Peyer's patch (tissue), 4 donors: ENCODE data around the gene NTRK2.

Experiments
- CTCF ChIP-seq, 6 experiments: fragments of 450-650 bp in 4 of 6; fragments of 200-600 bp in 2 of 6; sonication (generic) in 1 of 6; IDR thresholded peaks; one replicate each; pipeline ENCODE4 v1.5.1; 2017 to 2019; ENCODE audit warnings: antibody characterized with exemption in 6 of 6, mild to moderate bottlenecking in 3 of 6, moderate library complexity in 1 of 6
- POLR2A ChIP-seq, 2 donors: fragments of 450-650 bp; IDR thresholded peaks; one replicate each; pipeline ENCODE4 v1.5.1; 2017; ENCODE audit warnings: antibody characterized with exemption in 2 of 2, mild to moderate bottlenecking in 2 of 2, moderate library complexity in 2 of 2

GRCh38 chr9:84841931-84842330 lies 172.4 kb downstream of the NTRK2 start:
- TF ChIP-seq CTCF (IDR thresholded peaks at IDR 0.05) (no peak), POLR2A (IDR thresholded peaks at IDR 0.05) (no peak)
